ENCODE data around the gene MAP4K2. TPM values are rescaled to one million over a fixed set of nuclear protein-coding genes. Genes with fewer than 3 reads are reported as not detected.

Gene MAP4K2
- total and polyA plus RNA-seq, 9 donors = 7.4 to 15.5 (median 12.3) TPM

Other genes starting within 250 kb of the MAP4K2 start
- gene SLC22A11, start 247.3 kb downstream of the MAP4K2 start, total RNA-seq = 0.04 TPM
- gene SLC22A11, start 247.3 kb downstream of the MAP4K2 start, polyA plus RNA-seq (ENCODE audit: insufficient read depth in 1 of 8, insufficient read length in 8 of 8, low replicate concordance in 1 of 8) = under 1 TPM in 3 of 8 donors, not detected in 5; 0.07 to 0.21 (median 0.14) TPM
- gene SLC22A12, start 212.0 kb downstream of the MAP4K2 start, total RNA-seq = not detected
- not detected for gene SLC22A12, start 212.0 kb downstream of the MAP4K2 start, polyA plus RNA-seq (ENCODE audit: insufficient read depth in 1 of 8, insufficient read length in 8 of 8, low replicate concordance in 1 of 8)
- gene NRXN2, start 80.0 kb downstream of the MAP4K2 start, total RNA-seq = 11.8 TPM
- 10 to 100 TPM; 24.0 to 41.8 (median 32.3) TPM for gene NRXN2, start 80.0 kb downstream of the MAP4K2 start, polyA plus RNA-seq (ENCODE audit: insufficient read depth in 1 of 8, insufficient read length in 8 of 8, low replicate concordance in 1 of 8)
- 19.8 TPM for gene RASGRP2, start 59.1 kb downstream of the MAP4K2 start, total RNA-seq
- gene RASGRP2, start 59.1 kb downstream of the MAP4K2 start, polyA plus RNA-seq (ENCODE audit: insufficient read depth in 1 of 8, insufficient read length in 8 of 8, low replicate concordance in 1 of 8) = 10 to 100 TPM; 15.4 to 45.9 (median 35.8) TPM
- 165 TPM for gene PYGM, start 43.2 kb downstream of the MAP4K2 start, total RNA-seq
- gene PYGM, start 43.2 kb downstream of the MAP4K2 start, polyA plus RNA-seq (ENCODE audit: insufficient read depth in 1 of 8, insufficient read length in 8 of 8, low replicate concordance in 1 of 8) = 100 to 1,000 TPM in 6 of 8 donors, 10 to 100 TPM in 2; 60.3 to 328 (median 186) TPM
- gene SF1, start 24.7 kb downstream of the MAP4K2 start, total RNA-seq = 62.3 TPM
- gene SF1, start 24.7 kb downstream of the MAP4K2 start, polyA plus RNA-seq (ENCODE audit: insufficient read depth in 1 of 8, insufficient read length in 8 of 8, low replicate concordance in 1 of 8) = 100 to 1,000 TPM; 178 to 267 (median 210) TPM
- 7.5 TPM for gene MEN1, start 7.3 kb upstream of the MAP4K2 start, total RNA-seq
- 10 to 100 TPM; 19.2 to 28.1 (median 23.2) TPM for gene MEN1, start 7.3 kb upstream of the MAP4K2 start, polyA plus RNA-seq (ENCODE audit: insufficient read depth in 1 of 8, insufficient read length in 8 of 8, low replicate concordance in 1 of 8)
- gene CDC42BPG, start 41.4 kb upstream of the MAP4K2 start, total RNA-seq = 0.35 TPM
- gene CDC42BPG, start 41.4 kb upstream of the MAP4K2 start, polyA plus RNA-seq (ENCODE audit: insufficient read depth in 1 of 8, insufficient read length in 8 of 8, low replicate concordance in 1 of 8) = 1 to 10 TPM in 3 of 8 donors, under 1 TPM in 5; 0.56 to 2.3 (median 0.96) TPM
- 46.1 TPM for gene EHD1, start 75.4 kb upstream of the MAP4K2 start, total RNA-seq
- 100 to 1,000 TPM in 4 of 8 donors, 10 to 100 TPM in 4; 86.2 to 117 (median 96.7) TPM for gene EHD1, start 75.4 kb upstream of the MAP4K2 start, polyA plus RNA-seq (ENCODE audit: insufficient read depth in 1 of 8, insufficient read length in 8 of 8, low replicate concordance in 1 of 8)
- 7.5 TPM for gene ATG2A, start 114.0 kb upstream of the MAP4K2 start, total RNA-seq
- gene ATG2A, start 114.0 kb upstream of the MAP4K2 start, polyA plus RNA-seq (ENCODE audit: insufficient read depth in 1 of 8, insufficient read length in 8 of 8, low replicate concordance in 1 of 8) = 10 to 100 TPM in 7 of 8 donors, 1 to 10 TPM in 1; 10.0 to 16.0 (median 13.0) TPM
- gene PPP2R5B, start 121.5 kb upstream of the MAP4K2 start, total RNA-seq = 5.6 TPM
- 10 to 100 TPM; 10.0 to 16.9 (median 12.1) TPM for gene PPP2R5B, start 121.5 kb upstream of the MAP4K2 start, polyA plus RNA-seq (ENCODE audit: insufficient read depth in 1 of 8, insufficient read length in 8 of 8, low replicate concordance in 1 of 8)
- not detected for gene GPHA2, start 132.7 kb upstream of the MAP4K2 start, total RNA-seq
- gene GPHA2, start 132.7 kb upstream of the MAP4K2 start, polyA plus RNA-seq (ENCODE audit: insufficient read depth in 1 of 8, insufficient read length in 8 of 8, low replicate concordance in 1 of 8) = under 1 TPM in 4 of 8 donors, not detected in 4; 0.15 to 0.53 (median 0.24) TPM
- not detected for gene MAJIN, start 168.9 kb upstream of the MAP4K2 start, total RNA-seq
- not detected for gene MAJIN, start 168.9 kb upstream of the MAP4K2 start, polyA plus RNA-seq (ENCODE audit: insufficient read depth in 1 of 8, insufficient read length in 8 of 8, low replicate concordance in 1 of 8)
- gene BATF2, start 193.8 kb upstream of the MAP4K2 start, total RNA-seq = 0.62 TPM
- 1 to 10 TPM in 4 of 8 donors, under 1 TPM in 4; 0.84 to 1.9 (median 1.1) TPM for gene BATF2, start 193.8 kb upstream of the MAP4K2 start, polyA plus RNA-seq (ENCODE audit: insufficient read depth in 1 of 8, insufficient read length in 8 of 8, low replicate concordance in 1 of 8)
- 84.6 TPM for gene ARL2, start 210.9 kb upstream of the MAP4K2 start, total RNA-seq
- 100 to 1,000 TPM in 1 of 8 donors, 10 to 100 TPM in 7; 80.5 to 101 (median 89.1) TPM for gene ARL2, start 210.9 kb upstream of the MAP4K2 start, polyA plus RNA-seq (ENCODE audit: insufficient read depth in 1 of 8, insufficient read length in 8 of 8, low replicate concordance in 1 of 8)
- gene SNX15, start 224.2 kb upstream of the MAP4K2 start, total RNA-seq = 18.3 TPM
- 10 to 100 TPM; 19.6 to 29.6 (median 23.2) TPM for gene SNX15, start 224.2 kb upstream of the MAP4K2 start, polyA plus RNA-seq (ENCODE audit: insufficient read depth in 1 of 8, insufficient read length in 8 of 8, low replicate concordance in 1 of 8)
- 6.7 TPM for gene SAC3D1, start 238.0 kb upstream of the MAP4K2 start, total RNA-seq
- gene SAC3D1, start 238.0 kb upstream of the MAP4K2 start, polyA plus RNA-seq (ENCODE audit: insufficient read depth in 1 of 8, insufficient read length in 8 of 8, low replicate concordance in 1 of 8) = 10 to 100 TPM; 12.5 to 16.0 (median 15.1) TPM

Data from muscle of leg (tissue), 9 donors.